HG03521 (cell line): ENCODE results near the gene MRPL37.

Experiments used
- ATAC-seq: cut with Tn5 transposase; IDR thresholded peaks from one replicate; pipeline ENCODE4 v1.9.1; 2021; ENCODE audit warnings: mild to moderate bottlenecking, moderate library complexity; ENCODE audit not compliant: unreplicated experiment

MRPL37 gene

DNA sequence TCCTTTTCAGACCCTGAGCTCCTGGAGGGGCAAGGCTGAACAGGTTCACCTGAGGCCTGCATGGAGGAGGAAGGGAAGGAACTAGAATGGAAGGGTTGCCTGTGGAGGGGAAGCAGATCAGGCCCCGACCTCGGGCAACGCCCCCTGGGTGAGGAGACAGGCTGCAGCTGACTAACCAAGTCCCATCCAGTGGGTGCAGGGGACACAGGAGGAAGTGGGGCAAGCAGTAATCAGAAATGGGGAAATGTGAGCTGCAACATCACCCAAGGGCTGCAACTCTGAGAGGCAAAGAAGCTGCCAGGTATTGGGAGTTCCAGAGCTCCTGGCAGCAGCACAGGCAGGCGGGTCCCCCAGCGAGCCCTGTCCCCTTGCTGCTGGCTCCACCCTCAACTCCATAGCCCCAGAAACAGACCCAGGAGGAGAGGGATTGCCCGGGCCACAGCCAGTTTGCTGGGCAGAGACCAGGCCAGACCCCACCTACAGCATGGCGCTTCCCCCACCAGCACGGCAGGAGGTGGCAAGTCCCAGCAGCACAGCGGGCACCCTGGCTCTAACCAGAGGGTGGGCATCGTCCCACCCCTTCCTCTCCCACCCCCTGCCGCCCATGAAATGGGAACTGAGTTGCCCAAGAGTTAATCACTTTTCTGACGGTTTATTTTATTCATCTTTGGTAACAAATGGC is 38.5 kb downstream of the MRPL37 start:
- no peak for ATAC-seq

DNA sequence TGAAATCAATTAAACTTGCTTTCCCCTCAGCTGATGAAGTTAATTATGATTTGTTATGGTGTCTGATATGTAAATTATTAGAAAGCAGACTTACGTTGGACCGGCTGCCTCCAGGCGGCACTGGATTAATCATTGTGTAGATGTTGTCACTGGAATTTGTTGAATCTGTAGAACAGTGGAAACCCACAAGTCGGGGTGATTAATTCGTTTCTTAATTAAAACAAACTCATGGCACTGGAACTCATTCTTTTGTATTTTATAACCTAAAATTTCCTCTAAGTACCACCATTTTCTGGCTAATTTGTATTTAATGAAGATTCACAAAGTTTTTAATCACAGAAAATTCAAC is 39.0 kb downstream of the MRPL37 start:
- no peak for ATAC-seq

DNA sequence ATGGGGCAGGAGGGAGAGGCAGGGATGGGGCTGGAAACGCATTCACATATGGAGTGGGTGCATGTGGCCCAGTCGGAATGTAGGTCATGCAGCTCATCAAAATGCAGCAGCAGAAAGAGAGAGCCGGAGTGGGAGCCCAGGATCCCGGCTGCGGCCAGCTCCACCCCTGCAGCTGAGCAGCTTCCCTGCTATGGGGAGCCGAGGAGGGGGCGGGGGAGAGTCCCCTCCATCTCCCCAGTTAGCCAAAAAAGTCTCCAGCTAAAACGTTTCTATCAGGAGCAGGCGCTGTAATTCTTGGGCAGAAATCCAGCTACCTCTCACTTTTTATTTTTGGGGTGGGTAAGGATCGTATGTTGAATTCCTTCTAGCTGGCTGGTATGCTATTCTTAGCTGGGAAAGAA is 39.7 kb downstream of the MRPL37 start:
- ATAC-seq: no peak

DNA sequence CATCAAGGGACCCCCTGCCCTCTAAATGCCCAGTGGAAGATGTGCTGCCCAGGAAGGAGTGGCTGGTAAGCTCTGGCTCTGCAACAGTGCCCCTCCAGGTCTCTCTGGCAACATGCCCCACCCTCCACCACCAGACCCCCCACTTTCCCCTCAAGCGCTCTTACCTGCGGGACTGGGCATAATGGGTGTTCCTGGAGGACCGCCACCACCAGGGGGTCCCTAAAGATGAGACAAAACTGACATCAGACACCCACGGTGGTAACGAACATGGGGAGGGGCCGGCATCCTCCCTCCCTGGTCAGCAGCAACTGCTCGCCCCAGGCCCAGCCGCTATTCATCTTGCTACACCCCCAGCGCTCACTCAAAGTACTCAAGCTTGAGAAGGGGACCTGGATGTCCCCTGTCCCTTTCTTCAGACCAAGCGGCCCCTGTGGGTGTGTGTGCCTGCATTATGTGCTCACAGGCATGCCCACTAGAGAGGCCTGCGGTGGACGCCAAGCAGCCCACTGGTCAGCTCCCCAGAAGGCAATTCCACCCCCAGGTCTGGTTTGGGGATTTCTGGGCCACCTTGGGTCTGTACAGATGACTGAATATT is 40.9 kb downstream of the MRPL37 start:
- no peak for ATAC-seq

DNA sequence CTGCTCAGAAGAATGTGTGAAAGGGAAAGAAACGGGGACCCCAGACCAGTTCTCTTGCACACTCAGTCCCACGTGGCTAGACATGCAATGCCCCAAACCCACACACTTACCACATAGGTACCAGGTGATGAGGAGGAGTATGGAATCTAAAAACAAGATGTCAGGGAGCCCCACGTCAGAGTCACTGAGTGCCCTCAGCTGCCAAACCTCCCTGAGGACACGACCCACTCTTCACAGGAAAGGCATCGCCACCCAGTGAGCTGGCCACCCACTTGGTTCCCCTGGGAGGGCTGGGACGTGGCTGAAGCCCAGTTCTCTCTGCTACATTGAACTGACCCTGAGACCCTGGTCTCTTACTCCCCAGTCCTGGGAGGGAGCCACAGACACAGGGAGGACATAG is 41.4 kb downstream of the MRPL37 start:
- ATAC-seq: no peak

DNA sequence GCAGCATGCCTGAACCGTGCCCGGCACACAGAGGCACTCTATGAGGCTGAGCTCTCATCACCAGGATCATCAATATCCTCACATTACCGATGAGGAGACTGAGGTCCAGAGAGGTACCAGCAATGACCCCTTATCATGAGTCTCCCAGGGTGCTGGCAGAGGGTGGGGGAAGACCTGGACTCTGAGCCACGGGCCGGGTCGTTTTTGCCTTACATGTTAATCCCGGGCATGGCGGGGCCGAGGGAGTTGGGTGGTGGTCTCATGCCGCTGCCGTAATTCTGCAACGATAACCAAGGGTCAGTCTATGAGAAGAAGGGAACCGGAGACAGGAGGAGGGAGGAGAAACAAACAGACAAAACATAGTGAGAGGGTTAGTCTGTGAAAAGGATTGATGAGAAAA is 43.1 kb downstream of the MRPL37 start:
- ATAC-seq: no peak

DNA sequence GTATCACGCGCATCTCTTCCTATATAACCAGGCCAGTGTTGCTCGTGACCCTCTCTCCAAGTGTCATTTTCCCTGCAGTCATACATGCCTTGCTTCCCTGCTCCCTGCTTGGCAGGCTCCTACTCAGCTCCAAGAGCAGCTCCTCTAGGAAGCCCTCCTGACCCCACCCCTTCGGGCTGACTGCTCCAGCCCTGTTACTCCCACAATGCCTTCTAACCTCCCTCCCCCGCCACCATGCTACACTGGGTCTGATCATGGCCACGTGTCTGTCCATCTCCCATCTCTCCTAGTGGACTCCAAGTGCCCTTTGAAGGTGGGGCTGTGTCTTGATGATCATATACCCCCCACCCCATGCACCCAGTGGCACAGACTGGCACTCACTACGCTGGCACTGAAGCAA is 44.7 kb downstream of the MRPL37 start:
- ATAC-seq: no peak

DNA sequence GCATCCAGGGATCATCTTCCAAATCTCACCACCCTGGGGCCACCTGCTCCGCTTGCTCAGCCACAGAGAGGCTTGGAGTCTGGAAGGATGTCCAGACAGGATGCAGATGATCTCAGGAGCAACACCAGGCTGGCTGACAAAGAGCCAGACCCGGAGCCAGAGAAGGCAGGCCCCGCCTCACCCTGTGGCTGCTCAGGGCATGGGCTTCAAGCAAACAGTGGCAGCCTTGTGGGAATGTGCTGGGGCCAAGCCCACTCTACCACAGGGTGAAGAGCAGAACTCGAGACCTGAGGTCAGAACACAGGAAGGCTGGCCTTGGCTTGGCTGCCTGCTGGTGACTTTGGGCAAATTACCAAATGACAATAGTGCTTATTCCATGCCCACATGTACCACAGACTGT is 45.5 kb downstream of the MRPL37 start:
- no peak for ATAC-seq

DNA sequence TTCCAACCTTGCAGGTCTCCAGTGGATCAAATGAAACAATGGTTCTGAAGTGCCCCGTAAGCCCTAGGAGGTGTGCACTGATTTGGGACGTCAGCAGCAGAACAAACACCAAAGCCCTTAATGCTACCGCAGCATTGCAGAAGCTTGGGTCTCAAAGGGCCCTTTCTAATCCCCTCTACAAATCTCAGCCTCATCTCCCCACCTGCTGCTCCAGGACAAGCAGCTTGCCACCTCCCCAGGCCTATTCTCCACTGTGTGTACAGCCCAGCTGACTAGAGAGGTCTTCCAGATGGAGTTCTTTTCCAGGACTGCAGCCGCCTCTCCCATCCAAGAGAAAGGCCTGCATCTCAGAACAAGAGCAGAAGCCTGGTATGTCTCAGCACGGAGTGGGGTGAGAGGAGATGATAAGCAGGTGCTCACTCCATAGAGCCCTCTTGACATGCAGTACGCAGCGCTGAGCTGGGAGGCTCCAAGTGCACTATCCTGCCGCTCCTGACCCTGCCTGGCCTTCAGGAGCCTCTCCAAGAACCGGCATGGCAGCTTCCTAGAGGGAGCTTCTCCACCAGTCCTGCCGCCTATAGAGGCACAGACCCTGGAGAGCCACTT is 46.3 kb downstream of the MRPL37 start:
- ATAC-seq: no peak

DNA sequence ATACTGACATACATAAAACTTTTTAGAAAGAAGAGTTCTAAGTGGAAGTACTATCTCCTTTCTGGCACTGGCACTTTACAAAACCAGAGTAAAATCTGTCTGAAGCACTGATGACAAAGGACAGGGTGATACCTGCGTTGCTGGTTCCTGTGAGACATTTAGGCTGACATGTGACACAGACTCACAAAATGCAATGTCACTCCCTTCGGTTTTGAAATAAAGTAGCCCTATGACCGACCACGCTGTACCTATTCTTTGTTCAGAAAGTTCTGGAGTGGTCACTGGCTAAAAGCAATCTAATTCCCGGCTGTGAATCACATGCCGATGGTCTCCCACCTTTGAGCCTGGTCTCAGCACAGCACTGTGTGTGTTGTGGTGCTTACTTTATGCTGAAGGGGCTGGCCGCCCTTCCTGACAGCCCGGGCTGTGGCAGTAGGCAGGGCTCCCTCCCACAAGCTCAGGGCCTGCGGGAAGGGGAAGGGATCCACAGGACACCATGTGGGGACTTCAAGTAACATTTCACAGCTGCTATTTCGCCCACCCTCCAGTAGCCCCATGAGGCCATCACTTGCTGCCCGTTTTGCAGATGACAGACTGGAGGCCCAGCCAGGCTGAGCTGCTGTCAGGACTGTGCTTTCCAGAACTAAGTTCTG is 48.0 kb downstream of the MRPL37 start:
- ATAC-seq: no peak

DNA sequence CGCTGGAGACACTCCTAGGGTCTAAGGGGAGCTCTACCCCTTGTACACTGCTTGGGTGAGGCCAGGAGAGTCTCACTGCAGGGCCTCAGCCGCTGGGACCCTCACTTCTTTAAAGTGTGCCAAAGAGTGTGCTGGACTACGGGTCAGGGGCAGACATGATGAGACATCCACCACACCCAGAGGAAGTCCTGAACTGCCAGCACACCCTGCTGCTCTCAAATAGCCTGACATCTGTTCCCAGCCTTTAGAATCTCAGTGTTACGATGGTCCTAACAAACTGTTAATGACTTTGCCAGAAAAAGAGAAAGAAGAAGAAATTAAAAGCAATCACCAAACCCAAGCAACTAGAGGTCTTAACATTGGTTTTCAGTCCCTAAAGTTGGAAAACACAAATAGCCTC is 49.0 kb downstream of the MRPL37 start:
- no peak for ATAC-seq

DNA sequence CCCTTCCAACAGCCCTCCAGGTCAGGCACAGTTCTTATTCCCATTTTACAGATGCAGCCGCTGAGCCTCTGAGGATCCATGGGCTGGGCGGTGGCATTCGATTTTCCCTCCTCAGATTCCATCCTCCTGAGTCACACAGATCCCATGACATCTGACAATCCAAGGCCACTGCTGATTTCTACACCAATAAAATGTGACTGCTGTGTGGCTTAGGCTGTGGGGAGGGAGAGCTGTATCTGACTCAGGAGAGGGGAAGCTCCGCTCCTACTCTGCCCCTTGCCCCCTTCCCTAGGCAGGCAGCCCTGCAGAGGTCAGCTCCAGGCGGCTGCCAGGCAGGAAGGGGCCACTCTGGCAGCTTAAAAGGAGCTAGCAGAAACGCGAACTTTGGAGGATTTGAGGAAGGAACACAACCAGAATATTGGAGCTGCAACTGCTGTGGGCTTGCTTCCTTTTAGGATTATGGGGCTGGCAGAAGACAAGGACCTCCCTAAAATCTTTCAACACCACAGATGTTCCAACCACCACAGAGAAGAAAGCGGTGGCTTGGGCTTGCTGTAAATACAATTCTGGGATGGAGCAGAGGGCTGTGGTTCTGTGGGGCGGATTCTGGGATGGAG is 50.0 kb downstream of the MRPL37 start:
- ATAC-seq: no peak

DNA sequence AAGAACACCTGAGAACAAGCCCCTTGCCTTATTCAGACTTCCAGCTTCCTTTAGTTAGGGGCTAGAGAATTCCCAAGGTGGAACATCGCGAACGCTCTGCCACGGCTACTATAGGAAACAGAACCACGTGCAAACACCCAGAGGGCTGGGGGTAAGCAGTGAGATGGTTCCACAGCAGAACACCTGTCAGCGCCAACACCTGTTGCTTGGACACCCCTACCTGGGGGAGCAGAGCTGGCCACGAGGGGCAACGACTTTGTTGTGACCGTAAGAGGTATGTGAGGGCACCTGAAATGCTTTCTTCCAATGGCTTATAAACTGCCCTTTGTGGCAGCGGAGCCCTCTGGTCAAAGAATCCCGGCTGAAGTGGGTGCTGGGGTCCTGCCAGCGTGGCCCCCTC is 50.7 kb downstream of the MRPL37 start:
- ATAC-seq: no peak

DNA sequence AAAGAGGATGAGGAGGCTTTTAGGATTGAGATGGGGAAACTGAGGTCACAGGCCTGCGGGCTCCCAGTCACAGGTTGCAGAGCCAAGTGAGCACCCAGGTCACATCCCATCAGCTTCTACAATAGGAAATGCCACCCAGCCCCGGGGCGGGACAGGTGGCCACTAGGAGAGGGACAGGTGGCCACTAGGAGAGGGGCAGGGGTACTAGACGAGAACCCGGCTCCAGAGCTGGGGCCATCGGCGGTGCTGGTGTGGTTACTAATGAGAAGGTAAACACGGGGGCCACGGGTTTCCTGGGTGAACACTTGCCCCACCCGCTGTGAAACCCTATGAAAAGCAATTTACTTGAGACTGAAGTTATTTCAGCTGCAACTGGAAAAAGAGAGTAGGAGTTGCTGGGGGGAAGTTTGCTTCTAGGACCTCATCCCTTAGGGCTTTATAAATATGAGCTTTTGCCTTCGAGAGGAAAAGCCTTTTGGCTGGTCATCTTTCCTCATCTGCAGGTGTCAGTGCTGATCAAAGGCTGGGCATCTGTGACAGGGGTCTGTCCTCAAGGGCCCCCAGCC is 52.5 kb downstream of the MRPL37 start:
- ATAC-seq: no peak

DNA sequence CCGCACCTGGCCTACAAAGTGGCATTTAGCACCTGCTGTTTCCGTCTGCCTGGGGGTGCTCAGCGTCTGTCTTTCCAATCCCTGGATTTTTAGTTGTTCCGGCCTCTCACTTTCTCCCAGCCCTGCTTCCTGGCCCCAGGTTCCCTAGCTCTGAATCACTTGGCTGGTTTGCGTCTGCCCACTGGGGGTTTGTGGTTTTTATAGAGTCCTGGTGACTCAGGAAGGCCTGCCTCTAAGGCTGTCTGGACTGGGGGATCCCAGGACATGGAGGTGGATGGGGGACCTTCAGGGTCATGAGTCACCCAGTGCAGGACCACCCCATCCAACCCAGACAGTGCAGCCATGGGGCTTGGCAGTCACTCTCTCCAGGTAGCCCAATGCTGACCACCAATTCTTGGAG is 53.5 kb downstream of the MRPL37 start:
- ATAC-seq: no peak

DNA sequence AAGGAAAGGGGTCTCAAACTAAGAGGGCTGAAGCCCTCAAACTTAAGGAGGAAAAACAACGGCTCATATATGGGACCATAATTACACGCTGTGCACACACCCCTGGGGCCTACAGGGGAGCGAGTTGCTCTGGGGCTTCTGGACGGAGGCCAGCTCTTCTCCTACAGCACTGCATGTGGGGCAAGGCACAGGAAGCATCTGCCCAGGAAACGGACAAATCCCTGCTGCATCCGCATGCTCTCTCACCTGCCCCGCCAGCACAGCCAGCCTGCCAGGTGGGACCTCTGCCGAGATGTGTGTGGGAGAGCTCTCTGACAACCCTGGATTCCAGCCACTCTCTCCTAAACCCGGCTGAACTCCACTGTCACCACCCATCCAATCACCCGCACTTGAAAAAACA is 54.1 kb downstream of the MRPL37 start:
- no peak for ATAC-seq

DNA sequence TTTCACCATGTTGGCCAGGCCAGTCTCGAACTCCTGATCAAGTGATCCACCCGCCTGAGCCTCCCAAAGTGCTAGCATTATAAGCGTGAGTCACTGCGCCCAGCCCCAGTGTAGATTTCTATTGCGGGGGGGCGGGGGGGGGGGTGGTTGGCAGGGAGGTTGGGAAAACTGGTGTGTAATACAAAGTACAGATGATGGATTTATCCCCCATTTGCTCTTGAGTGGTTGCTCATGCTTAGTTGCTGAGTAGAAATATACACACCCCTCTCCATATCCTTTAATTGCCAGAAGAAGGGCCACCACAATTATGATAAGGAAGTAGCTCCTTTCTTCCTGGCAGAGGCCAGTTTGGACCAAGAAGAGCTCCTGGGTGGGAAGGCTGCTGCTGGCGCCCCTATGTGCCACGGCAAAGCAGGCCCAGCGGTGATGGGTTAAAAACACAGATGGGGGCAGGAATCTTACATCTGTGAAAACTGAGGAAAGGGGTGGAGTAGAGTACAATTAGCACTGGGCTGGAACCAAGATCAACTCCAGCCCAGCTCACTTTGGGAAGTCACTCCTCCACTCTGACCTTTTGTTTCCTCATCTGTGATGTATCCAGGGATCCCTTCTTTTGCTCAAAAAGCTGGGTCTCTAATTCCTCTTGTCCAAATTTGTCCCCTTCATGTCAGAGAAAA is 55.2 kb downstream of the MRPL37 start:
- ATAC-seq: no peak

DNA sequence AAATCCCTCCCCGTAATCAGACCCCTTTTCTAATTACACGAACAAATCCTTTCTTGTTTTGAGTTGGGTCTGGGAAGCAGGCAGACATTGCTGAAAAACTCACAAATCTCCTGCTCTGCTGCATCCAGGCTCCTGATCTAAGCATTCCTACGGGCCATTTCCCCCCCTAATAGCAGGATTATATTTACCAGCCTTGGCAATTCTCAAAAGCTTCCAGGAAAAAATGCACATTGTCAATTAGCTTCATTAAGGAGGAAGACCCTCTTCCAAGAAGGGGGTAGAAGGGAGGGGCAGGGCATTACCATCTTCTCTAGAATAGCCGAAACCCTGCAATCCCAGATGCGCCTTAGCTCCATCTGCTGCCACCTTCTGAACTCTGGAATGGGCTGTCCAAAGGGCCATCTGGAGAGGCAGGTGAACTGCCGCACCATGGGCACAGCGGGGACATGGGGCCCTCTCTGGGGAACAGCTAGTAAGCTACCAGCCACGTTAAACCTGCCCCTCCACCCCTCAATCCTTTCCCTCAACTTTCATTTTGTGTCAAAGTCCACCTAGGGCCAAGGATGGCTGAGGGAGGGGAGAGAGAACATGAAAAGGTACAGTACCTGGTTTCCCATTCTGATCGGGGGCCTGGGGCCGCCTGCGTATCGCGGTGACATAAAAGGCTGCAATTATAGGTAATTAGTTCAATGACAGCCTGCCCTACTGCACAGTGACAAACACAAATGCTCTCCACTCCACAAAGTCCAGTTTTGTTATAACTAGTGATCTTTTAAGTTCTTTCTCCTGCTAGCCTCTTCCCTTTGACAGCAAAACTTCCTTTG is 56.8 kb downstream of the MRPL37 start:
- no peak for ATAC-seq

DNA sequence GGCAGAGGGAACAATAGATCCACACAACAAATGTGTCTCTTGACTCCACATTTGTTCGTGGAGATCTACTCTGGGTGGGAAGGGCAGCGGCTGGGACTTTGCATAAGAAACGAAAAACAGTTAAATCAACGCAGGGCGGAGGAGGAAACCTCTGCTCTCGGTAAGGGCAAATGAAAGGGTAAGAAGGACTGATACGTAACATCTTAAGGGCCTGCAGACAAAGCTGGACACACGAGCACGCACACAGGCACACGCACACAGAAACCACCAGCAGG is 57.3 kb downstream of the MRPL37 start:
- no peak for ATAC-seq

DNA sequence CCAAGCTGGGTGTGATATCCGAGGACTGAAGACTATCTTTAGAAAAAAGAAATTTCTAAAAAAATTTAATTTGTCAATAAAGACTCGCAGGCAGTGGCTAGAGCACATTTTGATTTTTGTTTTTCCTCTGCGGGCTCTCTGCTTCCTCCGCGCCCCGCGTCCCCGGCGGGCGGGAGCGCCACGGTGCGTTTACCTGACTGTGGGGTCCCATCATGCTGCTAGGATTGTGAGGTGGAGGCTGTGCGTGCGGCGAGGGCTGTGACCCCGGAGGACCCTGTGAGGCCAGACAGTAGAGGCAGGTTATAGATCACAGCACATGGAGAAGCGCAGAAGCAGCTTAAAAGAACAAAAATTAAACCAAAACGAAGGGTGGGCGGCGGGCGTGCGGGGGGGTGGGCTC is 57.9 kb downstream of the MRPL37 start:
- ATAC-seq: no peak
